GM18499 (cell line): ENCODE data around the gene CLDN19.
"Not testable (repeated sequence)": the region's sequence is repeated elsewhere in the genome, so short reads cannot be mapped to it uniquely, and the experiment has no call there.

ENCODE experiments used
- ATAC-seq: cut with Tn5 transposase; IDR thresholded peaks from one replicate; pipeline ENCODE4 v1.9.1; 2021; ENCODE audit warnings: moderate number of reproducible peaks; ENCODE audit not compliant: insufficient read depth, unreplicated experiment

CLDN19 gene

DNA sequence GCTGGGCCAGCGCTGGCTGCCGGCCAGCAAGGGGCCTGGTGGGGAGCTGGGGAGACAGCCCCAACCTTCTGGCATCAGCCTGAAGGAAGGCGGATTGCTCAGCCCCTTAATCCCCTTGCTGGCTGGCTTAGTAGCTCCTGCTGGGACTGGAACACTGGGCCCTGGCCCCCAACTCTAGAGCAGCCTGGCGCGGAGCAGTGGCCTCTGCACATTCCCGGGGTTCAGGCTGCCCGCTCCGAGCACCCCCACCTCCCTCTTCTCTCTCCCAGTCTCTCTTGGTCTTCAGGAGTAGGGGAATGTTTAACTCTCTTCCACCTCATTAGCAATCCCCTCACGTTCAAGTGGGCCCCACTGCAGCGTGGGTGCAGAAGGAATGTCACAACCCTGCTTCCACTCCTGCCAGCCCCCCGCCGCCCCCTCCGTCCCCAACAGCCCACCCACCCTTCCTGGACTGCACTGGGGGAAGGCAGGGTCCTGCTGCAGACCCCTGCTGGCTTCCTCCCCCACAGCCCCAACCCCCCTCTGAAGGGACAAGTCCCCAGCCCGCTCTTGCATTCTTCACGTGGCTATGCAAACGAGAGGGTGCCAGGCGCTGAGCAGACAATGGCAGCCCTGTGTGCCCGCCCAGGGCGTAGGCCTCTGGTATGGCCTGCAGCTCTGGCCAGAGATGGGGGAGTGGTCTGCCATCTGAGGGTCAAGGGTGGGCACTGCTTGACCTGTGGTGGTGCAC, 980 bp upstream of the CLDN19 start:
- ATAC-seq = no peak

DNA sequence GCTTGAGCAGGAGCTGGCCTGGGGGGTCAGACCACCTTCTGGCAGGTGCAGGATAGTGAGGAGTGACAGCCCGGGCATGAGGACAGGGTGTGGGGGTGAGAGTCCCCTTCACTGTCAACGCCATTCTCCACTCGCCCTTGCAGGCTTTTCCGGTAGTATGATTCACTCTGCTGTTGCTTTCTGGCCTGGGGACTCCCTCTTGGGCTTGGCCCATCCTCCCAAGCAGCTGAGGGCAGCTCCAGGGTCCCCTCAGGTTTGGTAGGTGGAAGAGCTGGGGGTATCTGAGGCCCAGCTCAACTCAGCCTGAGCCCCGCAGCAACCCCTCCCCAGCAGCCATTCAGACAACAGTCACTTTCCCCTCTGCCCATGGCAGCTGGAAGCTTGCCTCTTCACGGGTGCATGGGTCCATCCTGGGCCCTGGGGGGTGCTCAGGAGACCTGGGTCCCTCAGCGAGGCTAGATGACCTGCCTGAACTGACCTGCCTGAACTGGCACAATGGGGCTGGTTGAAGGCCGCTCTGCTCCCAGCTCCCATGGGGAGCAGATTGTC, 1.3 kb downstream of the CLDN19 start:
- no peak for ATAC-seq

DNA sequence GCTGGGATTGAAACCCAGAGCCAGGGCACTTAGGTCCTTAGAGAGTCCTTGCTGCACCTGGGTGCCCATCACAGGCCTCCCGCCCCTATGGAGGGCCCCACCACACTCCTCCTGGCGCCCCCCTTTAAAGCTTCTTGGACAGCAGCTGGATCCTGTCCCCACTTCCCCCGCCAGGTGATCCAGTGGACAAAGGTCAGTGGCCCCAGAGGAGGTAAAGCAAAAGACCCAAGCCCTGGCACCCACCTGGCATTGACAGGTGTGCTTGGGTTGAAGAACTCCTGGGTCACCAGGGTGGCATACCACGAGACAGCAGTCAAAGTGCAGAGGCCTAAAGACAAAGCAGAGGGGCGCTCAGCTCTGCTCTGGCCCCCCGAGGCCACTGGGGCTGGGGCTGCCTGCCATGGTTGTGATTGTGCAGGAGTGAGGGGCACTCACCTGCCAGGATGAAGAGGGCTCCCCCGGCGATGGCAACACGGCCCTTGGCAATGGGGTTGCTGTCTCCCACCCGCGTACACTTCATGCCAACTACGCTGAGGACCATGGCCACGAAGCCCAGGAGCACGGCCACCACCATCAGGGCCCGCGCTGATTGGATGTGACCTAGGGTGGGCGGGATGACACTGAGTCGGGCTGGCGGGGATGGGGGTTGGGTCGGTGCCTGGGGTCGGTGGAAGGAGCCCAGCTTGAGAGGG, 1.9 kb downstream of the CLDN19 start:
- ATAC-seq = no peak

DNA sequence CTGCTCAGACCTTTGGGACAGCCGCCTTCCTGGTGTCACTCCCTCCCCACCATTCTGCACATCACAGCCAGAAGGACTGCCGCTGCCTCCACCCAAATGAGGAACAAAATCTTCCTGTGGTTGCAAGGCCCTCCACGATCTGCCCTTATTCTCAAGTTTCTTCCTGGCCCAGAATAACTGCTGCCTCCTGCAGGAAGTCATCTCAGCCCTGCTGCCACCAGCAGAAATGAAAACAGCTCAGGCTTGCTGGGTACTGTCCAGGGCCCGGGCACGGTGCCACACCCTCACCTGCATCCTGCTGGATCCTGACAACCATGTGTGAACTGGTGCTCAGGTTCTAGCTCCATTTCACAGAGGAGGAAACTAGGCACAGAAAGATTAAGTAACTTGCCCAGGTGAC, 2.8 kb downstream of the CLDN19 start:
- ATAC-seq = no peak

DNA sequence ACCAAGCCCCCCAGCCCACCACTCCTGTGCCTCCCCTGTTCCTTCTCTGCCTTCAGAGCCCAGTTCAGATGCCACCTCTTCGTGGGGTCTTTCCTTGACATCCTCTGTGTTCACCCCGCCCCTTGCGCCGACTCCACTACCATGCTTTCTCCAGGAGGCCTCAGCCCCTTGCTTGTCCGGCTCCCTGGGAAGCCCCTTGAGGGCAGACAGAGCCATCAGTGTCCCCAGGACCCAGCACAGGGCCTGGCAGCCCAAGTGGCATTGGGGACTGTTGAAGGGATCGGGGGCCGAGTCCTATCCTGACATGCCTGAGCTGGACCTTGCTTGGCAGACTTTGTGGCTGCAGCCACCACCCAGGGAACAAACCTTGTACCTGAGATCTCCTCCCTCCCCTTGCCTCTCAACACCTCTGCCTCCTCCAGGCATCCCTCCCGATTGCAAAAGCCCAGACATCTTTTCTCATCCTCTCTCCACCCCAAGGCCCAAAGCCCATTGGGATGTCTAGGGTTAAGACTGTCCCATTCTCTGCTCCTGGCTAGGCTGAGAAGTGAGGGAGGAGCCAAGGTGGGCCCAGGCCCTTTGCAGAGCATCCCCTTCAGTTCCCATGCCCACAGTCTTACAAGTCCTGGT, 3.4 kb downstream of the CLDN19 start:
- no peak for ATAC-seq

DNA sequence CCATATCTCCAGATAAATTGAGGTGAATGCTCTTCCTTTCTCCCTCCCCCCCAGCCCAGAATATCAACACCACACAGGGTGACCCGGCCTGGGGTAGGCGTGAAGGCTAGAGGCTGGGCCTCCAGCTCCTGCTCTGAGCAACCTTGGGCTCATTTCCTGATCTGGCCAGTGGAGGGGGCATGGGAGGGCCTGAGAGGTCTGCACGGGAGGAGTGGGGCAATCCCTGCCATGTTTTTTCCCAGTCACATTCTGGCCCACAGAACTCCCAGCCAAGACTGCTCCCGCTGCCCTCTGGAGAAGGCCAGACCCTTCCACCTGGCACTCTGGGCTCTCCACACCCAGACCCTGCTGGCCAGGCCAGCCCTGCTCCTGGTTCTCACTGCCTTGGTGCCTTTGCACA, 3.9 kb downstream of the CLDN19 start:
- no peak for ATAC-seq

DNA sequence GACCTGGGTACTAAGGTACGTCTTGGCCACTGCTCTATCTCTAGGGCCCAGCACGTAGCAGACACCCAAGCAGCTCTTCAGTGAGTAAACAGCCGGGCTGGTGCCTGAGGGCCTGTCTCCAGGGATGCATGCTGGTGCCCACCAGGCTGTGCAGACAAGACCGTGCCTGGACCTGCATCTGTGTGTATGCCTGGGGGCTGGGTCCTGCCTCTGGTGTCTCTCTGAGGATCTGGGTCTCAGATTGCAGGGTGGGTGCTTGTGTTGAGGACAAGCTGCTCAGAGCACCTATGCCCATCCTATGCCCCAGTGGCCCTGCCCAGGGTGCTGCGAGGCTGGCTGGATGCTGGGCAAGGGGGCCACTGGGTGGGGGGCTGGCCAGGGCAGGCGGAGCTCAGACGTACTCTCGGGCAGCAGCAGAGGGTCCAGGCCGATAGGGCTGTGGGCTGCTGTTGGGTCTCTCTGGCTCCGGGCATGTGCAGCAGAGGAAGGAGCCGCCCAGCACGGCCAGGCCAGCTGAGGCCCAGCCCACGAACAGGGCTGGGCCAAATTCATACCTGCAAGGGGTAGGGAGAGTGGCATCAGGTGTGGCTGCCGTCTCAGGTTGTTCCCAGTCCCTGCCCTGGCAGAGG, 4.4 kb downstream of the CLDN19 start:
- no peak for ATAC-seq

DNA sequence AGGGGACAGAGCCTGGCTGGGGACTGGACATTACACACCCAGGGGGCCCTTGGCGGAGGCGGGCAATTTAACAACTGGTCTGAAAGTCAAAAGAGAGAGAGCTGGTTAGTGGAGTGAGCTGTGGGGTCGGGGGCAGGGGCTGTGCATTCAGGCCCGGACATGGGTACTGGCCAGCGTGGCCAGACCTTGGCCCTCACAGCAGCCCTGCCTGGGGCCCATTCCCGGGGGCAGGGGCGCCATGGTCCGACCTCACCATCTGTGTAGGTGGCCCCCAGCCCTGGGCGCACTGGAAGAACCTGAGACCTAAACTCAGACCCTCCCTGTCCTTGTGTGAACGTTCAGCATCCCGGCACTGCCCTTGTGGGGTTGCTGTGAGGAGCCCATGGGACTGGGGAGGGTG, 5.0 kb downstream of the CLDN19 start:
- no peak for ATAC-seq

DNA sequence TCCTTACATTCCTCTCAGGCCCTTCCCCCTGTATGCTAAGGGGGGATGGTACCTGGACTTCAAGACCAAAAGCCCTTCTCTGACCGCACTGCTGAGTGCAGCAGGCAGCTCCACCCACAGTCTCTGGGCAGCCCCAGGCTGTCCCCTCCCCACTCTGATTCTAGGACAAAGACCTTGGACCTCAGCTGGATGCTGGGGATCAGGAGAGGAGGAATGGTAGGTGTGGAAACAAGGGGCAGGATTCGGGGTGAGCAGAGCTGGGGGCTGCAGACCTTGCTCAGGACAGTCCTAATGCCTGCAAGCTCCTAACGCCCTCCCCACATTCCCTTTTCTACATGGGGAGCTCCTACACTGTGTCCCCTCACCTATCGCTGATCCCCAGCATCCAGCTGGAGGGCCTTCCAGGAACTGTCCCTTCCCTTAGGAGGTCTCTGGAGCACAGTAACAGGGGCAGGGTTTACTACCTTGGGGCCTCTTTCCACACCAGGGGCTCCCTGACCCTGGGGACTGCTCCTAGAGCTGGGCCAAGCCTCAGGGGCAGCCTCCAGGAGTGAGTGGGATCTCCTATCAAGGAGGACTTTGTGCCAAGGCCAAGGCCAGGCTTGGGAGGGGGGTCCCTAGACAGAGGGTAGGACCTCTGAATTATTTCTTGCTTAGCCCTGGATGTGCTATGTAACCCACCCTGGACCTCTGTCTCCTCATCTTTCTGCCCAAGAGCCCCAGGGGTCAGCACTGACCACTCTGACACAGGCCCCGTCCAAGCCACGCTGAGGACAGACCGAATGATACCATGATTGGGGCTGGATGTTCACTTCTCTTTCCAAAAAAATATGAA, 5.6 kb downstream of the CLDN19 start:
- ATAC-seq = no peak

DNA sequence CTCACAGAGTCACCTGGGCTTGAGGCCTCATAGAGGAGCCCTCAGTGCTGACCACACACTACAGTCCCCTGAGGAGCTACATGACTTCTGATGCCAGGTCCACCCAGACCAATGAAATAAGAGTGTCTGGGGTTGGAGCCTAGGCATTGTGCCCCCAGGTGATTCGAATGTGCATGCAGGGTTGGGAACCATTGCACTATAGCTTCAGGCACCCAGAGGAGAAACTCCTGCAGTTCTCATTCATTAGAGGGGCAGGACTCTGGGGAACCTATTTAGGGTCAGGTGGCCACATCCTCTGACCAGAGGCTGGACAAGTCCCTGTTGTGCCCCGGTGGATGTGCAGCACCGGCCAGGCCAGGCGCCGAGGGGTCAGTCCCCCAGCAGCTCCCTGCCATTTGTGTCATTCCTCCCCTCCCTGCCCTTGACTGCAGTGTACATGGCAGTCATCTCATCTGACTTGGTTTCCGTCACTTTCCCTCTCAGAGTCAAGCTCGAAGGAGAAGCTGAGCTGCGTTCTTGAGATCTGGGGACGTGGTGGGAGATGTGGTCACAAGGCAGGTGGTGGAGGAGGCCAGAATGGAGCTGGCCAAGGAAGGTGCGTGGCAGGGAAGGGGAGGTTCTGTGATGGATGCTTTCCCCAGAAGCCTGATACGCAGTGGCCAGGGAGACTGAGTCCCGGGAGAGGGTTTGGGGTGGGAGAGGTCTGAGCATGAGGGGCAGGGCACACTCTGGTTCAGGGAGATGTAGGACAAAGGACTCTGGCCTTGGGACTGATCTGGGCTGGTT, 6.4 kb downstream of the CLDN19 start:
- no peak for ATAC-seq

DNA sequence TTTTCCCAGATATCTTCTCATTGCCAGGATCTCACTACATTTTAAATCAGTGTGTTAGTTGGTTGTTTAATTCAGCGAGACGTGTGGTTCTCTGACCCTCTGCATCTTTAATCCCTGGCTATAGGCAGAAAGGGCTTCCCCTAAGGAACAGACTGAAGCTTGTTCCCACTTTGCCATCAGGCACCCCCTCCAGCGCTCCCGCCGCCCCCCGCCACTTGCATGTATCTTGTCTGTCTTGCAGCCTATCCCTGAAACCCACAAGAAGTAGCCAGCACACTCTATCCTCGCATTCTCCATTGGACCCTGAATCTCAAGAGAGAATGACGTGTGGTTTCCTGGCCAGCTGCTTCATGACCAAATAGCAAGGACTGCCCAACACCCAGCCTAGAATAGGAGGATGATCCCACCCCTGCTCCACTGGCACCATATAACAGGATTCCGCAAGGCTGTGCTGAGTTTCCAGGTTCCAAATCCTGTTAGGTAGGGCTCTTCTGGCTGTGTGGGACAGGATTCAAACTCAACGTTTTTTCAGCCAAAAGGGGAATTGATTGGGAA, 7.8 kb downstream of the CLDN19 start:
- ATAC-seq = no peak

DNA sequence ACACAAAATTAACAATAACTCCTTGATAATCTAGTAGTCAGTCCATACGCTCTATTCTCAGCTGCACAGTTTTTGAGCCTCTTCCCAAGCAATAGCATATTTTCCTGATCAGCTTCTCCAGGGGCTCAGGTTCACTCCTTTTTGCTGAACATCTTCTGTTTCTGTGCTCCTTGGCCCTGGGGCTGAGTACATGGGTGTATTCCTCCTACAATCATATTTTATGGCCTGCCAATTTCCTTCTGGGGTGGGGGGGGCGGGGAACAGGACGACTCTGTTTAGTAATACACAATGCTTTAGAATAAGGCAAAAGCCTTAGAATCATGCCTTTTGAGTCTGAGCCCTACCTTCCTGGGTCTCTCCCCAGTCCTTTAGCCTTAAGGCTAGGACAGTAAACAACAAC, 8.5 kb downstream of the CLDN19 start:
- no peak for ATAC-seq

DNA sequence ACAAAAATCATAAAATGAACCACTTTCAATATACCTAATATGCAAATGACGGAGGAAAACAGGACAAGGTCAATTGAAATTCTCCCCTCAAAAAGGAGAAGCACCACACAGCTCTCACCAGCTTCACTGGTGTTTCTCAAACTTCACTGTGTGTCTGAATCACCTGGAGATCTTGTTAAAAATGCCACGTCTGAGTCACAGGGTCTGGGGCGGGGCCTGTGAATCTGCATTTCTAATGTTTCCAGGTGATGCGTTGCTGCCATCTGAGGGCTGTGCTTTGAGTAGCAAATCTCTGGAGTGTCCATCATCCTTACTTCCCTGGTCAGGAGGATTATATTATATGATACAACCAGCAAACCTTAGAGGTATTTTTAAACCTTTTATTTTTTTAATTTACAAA, 9.0 kb downstream of the CLDN19 start:
- no peak for ATAC-seq

DNA sequence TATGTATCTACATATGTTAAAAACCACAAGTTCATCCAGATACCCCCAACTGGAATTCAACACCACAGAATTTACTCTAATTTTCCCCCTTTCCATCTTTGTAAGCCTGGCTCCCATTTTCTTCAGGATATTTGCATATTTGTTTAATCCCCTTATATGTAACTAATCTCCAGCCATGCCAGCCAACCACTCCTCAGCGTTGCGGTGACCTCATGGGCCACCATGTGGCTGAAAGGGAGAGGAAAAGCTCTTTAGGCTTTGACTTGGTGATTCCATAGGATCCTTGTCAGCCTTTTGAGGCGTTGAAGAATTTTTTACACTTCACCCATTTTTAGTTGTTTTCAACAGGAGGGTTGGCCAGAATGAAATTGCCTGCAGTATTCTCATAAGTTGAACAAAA, 10.0 kb downstream of the CLDN19 start:
- no peak for ATAC-seq

DNA sequence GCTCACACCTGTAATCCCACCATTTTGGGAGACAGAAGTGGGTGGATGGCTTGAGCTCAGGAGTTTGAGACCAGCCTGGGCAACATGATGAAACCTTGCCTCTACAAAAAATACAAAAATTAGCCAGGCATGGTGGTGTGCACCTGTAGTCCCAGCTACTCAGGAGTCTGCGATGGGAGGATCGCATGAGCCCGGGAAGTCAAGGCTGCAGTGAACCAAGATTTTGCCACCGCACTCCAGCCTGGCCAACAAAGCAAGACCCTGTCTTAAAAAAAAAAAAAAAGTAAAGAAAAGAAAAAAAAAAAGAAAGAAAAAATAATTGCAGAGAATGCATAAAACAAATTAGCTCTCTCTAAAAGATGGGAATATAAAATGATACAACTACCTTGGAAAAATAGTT, 14.2 kb downstream of the CLDN19 start:
- ATAC-seq = not testable (repeated sequence)

DNA sequence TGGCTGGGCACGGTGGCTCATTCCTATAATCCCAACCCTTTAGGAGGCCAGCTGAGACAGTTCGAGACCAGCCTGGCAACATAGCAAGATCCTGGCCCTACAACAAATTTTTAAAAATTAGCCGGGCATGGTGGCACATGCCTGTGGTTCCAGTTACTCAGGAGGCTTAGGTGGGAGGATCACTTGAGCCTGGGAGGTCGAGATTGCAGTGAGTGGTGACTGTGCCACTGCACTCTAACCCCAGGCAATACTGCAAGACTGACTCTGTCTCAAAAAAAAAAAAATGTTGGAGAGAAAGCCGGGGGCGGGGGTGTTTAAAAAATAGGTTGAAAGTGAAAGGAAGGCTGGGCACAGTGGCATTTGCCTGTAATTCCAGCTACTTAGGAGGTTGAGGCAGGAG, 16.5 kb downstream of the CLDN19 start:
- ATAC-seq = no peak

DNA sequence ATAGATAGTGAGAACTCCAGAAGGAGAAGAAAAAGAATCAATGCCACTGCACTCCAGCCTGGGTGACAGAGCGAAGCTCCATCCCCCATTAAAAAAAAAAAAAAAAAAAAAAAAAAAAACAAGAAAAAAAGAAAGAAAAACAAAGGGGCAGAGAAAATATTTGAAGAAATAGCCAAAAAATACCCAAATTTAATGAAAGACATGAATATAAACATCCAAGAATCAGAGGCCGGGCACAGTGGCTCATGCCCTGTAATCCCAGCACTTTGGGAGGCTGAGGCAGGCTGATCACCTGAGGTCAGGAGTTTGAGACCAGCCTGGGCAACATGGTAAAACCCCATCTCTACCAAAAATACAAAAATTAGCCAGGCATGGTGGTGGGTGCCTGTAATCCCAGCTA, 17.6 kb downstream of the CLDN19 start:
- ATAC-seq = not testable (repeated sequence)

DNA sequence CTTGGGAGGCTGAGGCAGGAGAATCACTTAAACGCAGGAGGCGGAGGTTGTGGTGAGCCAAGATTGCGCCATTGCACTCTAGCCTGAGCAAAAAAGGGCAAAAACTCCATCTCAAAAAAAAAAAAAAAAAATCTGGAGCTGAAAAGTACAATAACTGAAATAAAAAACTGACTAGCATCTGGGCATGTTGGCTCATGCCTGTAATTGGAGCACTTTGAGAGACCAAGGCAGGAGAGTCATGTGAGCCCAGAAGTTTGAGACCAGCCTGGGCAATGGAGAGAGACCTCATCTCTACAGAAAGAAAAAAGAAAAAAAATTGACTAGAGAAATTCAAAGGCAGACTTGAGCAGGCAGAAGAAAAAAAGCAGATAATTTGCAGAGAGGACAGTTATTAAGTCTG, 18.1 kb downstream of the CLDN19 start:
- no peak for ATAC-seq

DNA sequence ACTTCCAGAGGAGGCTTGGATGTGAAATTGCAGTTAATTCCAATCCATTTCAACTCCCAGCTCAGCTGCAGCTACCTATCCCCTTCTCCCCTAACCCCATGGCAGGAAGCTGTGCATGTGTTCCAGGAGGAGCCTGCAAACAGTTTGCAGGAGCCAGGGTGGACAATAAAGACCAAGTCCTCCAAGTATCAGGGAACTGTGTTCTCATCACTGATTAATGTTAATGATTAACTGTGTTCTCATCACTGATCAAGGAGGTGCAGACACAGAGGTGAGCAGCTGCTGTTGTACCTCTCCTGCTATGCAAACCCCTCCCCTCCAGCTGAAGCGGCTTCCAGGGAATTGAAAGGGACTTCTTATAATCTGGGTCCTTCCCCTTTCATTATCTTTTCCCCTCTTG, 19.2 kb downstream of the CLDN19 start:
- no peak for ATAC-seq
